BLaER1 treated with 17β-estradiol and CSF1 and Interleukin-3, amounts not matched to agents 10 nM and 100 nM (cell line): Measurements from ENCODE around the gene MEDAG.

Experiments used
- H3K27ac ChIP-seq, 11 experiments: shearing (Covaris generic); formaldehyde crosslinking; 2 replicates each; pipeline ENCODE4 v1.8.1; 2022
- H3K27me3 ChIP-seq, 11 experiments: shearing (Covaris generic); formaldehyde crosslinking; 2 replicates each; pipeline ENCODE4 v1.8.1; 2022
- H3K36me3 ChIP-seq, 11 experiments: shearing (Covaris generic); formaldehyde crosslinking; 2 replicates each; pipeline ENCODE4 v1.8.1; 2022
- H3K4me1 ChIP-seq, 10 experiments: shearing (Covaris generic); formaldehyde crosslinking; 2 replicates each; pipeline ENCODE4 v1.8.1; 2022
- H3K4me2 ChIP-seq, 11 experiments: shearing (Covaris generic); formaldehyde crosslinking; 2 replicates each; pipeline ENCODE4 v1.8.1; 2022
- H3K4me3 ChIP-seq, 10 experiments: shearing (Covaris generic); formaldehyde crosslinking; 2 replicates each; pipeline ENCODE4 v1.8.1; 2022
- H3K9ac ChIP-seq, 11 experiments: shearing (Covaris generic); formaldehyde crosslinking; 2 replicates each; pipeline ENCODE4 v1.8.1; 2022
- H3K9me3 ChIP-seq, 11 experiments: shearing (Covaris generic); formaldehyde crosslinking; replicated peaks in 1 of 11; 2 replicates each; pipeline ENCODE4 v1.8.1; 2022
- H4K20me1 ChIP-seq, 11 experiments: shearing (Covaris generic); formaldehyde crosslinking; 2 replicates each; pipeline ENCODE4 v1.8.1; 2022
- Cebpa-rat ChIP-seq, 11 experiments: shearing (Covaris generic); IDR thresholded peaks; 2 replicates each; pipeline ENCODE4 v1.8.1; 2022

Gene MEDAG

DNA sequence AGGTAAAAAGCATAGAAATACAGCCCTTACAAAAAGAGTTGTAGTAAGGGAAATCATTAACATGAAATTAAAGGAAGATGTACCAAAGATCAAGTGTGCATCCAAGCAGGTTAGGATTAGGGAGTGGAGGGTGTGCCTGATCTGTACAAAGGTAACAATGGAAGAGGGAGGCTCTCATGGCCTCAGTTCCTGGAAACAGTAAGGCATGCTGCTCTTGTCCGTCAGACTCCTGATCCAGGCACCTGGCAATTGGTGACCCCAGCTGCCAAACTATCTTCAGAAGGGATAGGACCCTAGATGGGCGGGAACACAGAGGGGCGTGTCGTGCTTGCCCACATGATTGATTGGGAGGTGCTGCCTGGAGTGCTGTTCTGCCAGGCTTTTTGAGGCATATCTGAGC, 30.9 kb downstream of the MEDAG start:
- TF ChIP-seq Cebpa-rat (IDR thresholded peaks at IDR 0.05): no peak
- Histone ChIP-seq H3K4me2 (no peak overlapping the region), H4K20me1 (no peaks in the 10 kb centered on the region), H3K9me3 (peaks cover 0 to 18% (median 6%) of the 10 kb centered on the region in 11 experiments; a peak in 9 of 22 replicates), H3K27me3 (no peaks in the 10 kb centered on the region), H3K4me1 (no peaks in the 10 kb centered on the region), H3K27ac (no peak overlapping the region), H3K9ac (no peak overlapping the region), H3K36me3 (no peaks in the 10 kb centered on the region), H3K4me3 (no peak overlapping the region)

- H3K9me3 ChIP-seq: peaks cover 0 to 18% (median 9%) of the 10 kb centered on the region in 11 experiments; a peak in 11 of 22 replicates
These were observed 37.8 kb downstream of the MEDAG start for GRCh38 chr13:30943881-30944280.

GRCh38 chr13:30957258-30957943, 51.3 kb downstream of the MEDAG start:
- Histone ChIP-seq H3K27me3 (no peaks in the 10 kb centered on the region), H3K4me2 (no peak overlapping the region), H3K9me3 (peaks cover 9 to 31% (median 15%) of the 10 kb centered on the region in 11 experiments; a peak in 21 of 22 replicates), H3K4me3 (no peak overlapping the region), H3K9ac (no peak overlapping the region), H3K4me1 (no peaks in the 10 kb centered on the region), H3K27ac (no peak overlapping the region), H4K20me1 (no peaks in the 10 kb centered on the region), H3K36me3 (peaks cover 0 to 3% (median 0%) of the 10 kb centered on the region in 11 experiments; a peak in 1 of 22 replicates)
- no peak for TF ChIP-seq Cebpa-rat (IDR thresholded peaks at IDR 0.05)

More at GRCh38 chr13:30943881-30944280, 37.8 kb downstream of the MEDAG start:
- no peak overlapping the region for H3K27ac ChIP-seq
- no peak overlapping the region for H3K9ac ChIP-seq
- H3K4me2 ChIP-seq: no peak overlapping the region
- no peaks in the 10 kb centered on the region for H3K4me1 ChIP-seq
- no peaks in the 10 kb centered on the region for H4K20me1 ChIP-seq
- no peaks in the 10 kb centered on the region for H3K36me3 ChIP-seq
- no peak for TF ChIP-seq Cebpa-rat (IDR thresholded peaks at IDR 0.05)
- H3K27me3 ChIP-seq: no peaks in the 10 kb centered on the region
- H3K4me3 ChIP-seq: no peak overlapping the region

- peaks cover 0 to 3% (median 0%) of the 10 kb centered on the region in 11 experiments; a peak in 1 of 22 replicates for H3K36me3 ChIP-seq
- H3K27ac ChIP-seq: no peak overlapping the region
- H3K4me1 ChIP-seq: no peaks in the 10 kb centered on the region
- H3K9me3 ChIP-seq: peaks cover 9 to 31% (median 15%) of the 10 kb centered on the region in 11 experiments; a peak in 21 of 22 replicates
- H4K20me1 ChIP-seq: no peaks in the 10 kb centered on the region
- no peak overlapping the region for H3K4me3 ChIP-seq
- TF ChIP-seq Cebpa-rat (IDR thresholded peaks at IDR 0.05): no peak
- no peak overlapping the region for H3K4me2 ChIP-seq
- H3K9ac ChIP-seq: no peak overlapping the region
- H3K27me3 ChIP-seq: no peaks in the 10 kb centered on the region
These were observed 53.6 kb downstream of the MEDAG start for GRCh38 chr13:30959678-30960077.

DNA sequence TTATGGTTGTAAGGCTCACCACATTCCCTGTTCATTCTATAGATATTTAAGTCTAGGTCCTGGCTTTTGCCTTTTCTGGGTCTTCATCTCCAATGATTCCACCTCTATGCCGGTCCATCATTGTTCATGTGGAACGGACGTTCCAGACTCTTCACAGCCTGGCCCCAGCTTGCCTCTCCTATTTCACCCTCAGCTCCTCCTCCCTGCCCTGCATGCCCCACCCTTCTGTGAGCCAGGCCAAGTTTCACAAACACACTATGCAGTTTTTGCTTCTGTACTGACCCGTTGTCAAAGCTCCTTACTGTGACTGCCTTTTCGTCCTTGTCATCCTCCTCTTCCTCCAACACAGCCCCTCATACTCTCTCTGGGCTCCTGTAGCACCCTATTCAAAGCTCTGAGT, 57.7 kb downstream of the MEDAG start:
- TF ChIP-seq Cebpa-rat (IDR thresholded peaks at IDR 0.05): no peak

GRCh38 chr13:30965380-30965779, 59.3 kb downstream of the MEDAG start:
- Histone ChIP-seq H3K36me3 (no peaks in the 10 kb centered on the region), H3K27ac (no peak overlapping the region), H3K27me3 (no peaks in the 10 kb centered on the region), H3K4me3 (no peak overlapping the region), H4K20me1 (no peaks in the 10 kb centered on the region), H3K9me3 (peaks cover 0 to 15% (median 2%) of the 10 kb centered on the region in 11 experiments; a peak in 11 of 22 replicates), H3K9ac (no peak overlapping the region), H3K4me1 (0 out of 20 replicates have a peak, but pooled peaks cover 0 to 6% (median 0%) of the 10 kb centered on the region in 10 experiments), H3K4me2 (no peak overlapping the region)
- TF ChIP-seq Cebpa-rat (IDR thresholded peaks at IDR 0.05): no peak

More for the DNA sequence above, 57.7 kb downstream of the MEDAG start:
- peaks cover 0 to 3% (median 0%) of the 10 kb centered on the region in 11 experiments; a peak in 1 of 22 replicates for H3K36me3 ChIP-seq
- H3K27me3 ChIP-seq: no peaks in the 10 kb centered on the region
- H3K27ac ChIP-seq: no peak overlapping the region
- peaks cover 9 to 27% (median 15%) of the 10 kb centered on the region in 11 experiments; a peak in 21 of 22 replicates for H3K9me3 ChIP-seq
- no peak overlapping the region for H3K4me3 ChIP-seq
- H3K9ac ChIP-seq: no peak overlapping the region
- 0 out of 20 replicates have a peak, but pooled peaks cover 0 to 6% (median 0%) of the 10 kb centered on the region in 10 experiments for H3K4me1 ChIP-seq
- H3K4me2 ChIP-seq: no peak overlapping the region
- no peaks in the 10 kb centered on the region for H4K20me1 ChIP-seq

DNA sequence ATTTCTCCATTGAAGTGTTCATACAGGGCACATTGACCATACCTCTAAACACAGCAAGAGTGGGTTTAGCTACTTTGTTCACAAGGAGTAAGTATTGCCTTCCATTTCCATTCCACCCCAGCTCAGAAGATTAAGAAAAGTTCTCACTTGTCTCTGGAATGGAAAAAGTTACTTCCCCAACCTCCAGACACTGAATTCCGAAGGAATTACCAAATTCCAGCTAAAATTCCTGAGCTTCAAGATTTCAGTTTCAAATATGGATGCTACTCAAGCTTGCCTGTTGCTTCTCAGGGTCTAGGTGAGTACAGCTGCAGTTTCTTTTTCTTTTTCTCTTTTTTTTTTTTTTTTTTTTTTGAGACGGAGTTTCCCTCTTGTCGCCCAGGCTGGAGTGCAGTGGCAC, 60.0 kb downstream of the MEDAG start:
- no peak overlapping the region for H3K27ac ChIP-seq
- H4K20me1 ChIP-seq: no peaks in the 10 kb centered on the region
- H3K9ac ChIP-seq: no peak overlapping the region
- peak overlapping the region in 1 of 11 experiments; percentile 8; a peak in 1 of 22 replicates for H3K4me2 ChIP-seq
- peaks cover 0 to 7% (median 0%) of the 10 kb centered on the region in 11 experiments; a peak in 2 of 22 replicates for H3K9me3 ChIP-seq
- no peak overlapping the region for H3K4me3 ChIP-seq
- no peak for TF ChIP-seq Cebpa-rat (IDR thresholded peaks at IDR 0.05)
- no peaks in the 10 kb centered on the region for H3K36me3 ChIP-seq
- 0 out of 20 replicates have a peak, but pooled peaks cover 0 to 6% (median 0%) of the 10 kb centered on the region in 10 experiments for H3K4me1 ChIP-seq
- no peaks in the 10 kb centered on the region for H3K27me3 ChIP-seq

DNA sequence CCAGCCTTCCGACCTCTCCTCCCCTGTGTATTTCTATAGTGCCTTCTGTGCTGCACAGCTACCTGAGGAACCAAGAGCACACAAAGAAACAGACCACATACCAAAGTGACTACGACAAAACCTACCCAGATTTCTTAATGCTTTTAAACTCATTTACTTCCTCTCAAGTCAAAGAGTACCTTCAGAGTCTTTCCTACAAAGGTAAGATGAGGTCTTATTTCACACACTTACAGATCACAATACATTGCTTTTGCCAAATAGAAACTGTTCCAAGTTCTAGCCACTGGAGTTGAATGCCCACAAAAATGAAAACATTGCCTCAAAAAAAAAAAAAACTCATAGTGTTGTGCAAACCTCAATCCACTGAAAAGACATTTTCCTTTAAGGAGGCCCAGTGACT, 62.8 kb downstream of the MEDAG start:
- Histone ChIP-seq H3K4me3 (no peak overlapping the region), H3K9ac (no peak overlapping the region), H3K36me3 (no peaks in the 10 kb centered on the region), H3K4me2 (no peak overlapping the region), H3K9me3 (no peaks in the 10 kb centered on the region), H3K27me3 (no peaks in the 10 kb centered on the region), H3K4me1 (0 out of 20 replicates have a peak, but pooled peaks cover 0 to 6% (median 0%) of the 10 kb centered on the region in 10 experiments), H4K20me1 (no peaks in the 10 kb centered on the region), H3K27ac (no peak overlapping the region)
- no peak for TF ChIP-seq Cebpa-rat (IDR thresholded peaks at IDR 0.05)

DNA sequence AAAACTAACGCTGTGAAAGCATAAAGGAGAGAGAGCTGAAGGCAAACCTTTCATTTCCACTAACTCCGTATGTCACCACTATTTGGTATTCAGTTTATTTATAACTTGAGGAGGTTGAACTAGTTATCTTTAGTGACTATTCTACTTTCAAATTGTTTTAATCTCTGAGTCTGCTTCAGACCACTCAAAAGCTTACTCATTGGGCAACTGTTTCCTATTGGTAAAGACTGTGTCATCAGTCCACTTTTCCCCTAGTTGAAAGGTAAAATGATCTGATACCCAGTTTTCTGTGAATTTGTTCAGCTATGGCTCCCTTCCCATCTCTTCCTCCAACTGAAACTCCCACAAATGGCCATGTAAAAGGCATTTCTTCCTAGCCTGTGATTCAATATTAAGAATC, 65.5 kb downstream of the MEDAG start:
- Histone ChIP-seq H4K20me1 (no peaks in the 10 kb centered on the region), H3K4me2 (no peak overlapping the region), H3K4me1 (no peaks in the 10 kb centered on the region), H3K27ac (no peak overlapping the region), H3K36me3 (no peaks in the 10 kb centered on the region), H3K9ac (no peak overlapping the region), H3K4me3 (no peak overlapping the region), H3K9me3 (no peaks in the 10 kb centered on the region), H3K27me3 (no peaks in the 10 kb centered on the region)
- TF ChIP-seq Cebpa-rat (IDR thresholded peaks at IDR 0.05): no peak
